ENCODE results near the gene SLC43A2.
A peak's percentile ranks its signal among the peaks of the same experiment; 100 is the strongest.

Gene SLC43A2

DNA sequence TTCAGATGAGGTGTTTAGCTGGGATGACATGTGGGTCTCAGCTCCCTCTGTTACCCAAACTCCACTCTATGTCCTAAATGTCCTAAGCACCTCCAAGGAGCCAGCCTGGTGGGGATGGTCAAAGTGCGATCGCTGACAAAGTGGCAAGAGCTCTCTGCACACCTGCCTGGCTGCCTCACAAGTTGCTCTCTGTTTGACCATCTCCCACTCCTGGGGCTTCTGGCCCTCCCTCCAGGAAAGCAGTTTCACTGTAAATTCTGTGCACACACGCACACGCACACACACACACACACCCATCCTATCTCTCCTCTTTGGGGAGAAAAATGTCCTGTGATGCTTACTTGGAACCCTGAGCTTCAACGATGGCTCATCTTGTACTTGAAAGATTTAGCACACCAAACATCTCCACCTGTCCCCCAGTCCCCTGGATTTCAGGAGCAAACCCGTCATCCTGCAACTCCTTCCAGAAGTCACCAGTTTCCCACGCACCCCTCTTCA, 67.7 kb downstream of the SLC43A2 start:
- Histone ChIP-seq H3K4me3 (ENCODE audit: low read depth, low read length) (peak overlapping the region; percentile 0), H3K36me3 (ENCODE audit: control insufficient read depth in 2 of 2, insufficient read depth in 1 of 2, low read length in 2 of 2) (peaks cover 10 to 30% of the 10 kb centered on the region in 2 experiments; a peak in 2 of 3 replicates), H3K9me3 (ENCODE audit: control insufficient read depth, insufficient read depth, low read depth, low read length) (no peaks in the 10 kb centered on the region), H3K4me1 (ENCODE audit: control insufficient read depth, insufficient read depth, low read length) (peaks cover 6% of the 10 kb centered on the region), H3K27ac (ENCODE audit: extremely low read depth, low read depth, low read length) (no peak overlapping the region)
- TF ChIP-seq ZBTB21 (tag by site-specific recombination; IDR thresholded peaks at IDR 0.05) (no peak), TCF7L2 (IDR thresholded peaks at IDR 0.05; ENCODE audit: borderline replicate concordance, low read depth, low read length) (no peak), ZNF843 (tag by site-specific recombination; IDR thresholded peaks at IDR 0.05) (no peak), KLF10 (tag by site-specific recombination; IDR thresholded peaks at IDR 0.05) (no peak), OSR2 (tag by site-specific recombination; IDR thresholded peaks at IDR 0.05) (no peak), ZNF335 (tag by site-specific recombination; conservative IDR thresholded peaks at IDR 0.05) (no peak), HOXA7 (CRISPR knock-in tag; IDR thresholded peaks at IDR 0.05; ENCODE audit: borderline replicate concordance) (no peak), ZNF585B (tag by site-specific recombination; IDR thresholded peaks at IDR 0.05) (no peak), ZNF629 (tag by site-specific recombination; IDR thresholded peaks at IDR 0.05) (no peak), ZFHX2 (tag by site-specific recombination; conservative IDR thresholded peaks at IDR 0.05) (no peak), GLIS1 (tag by site-specific recombination; IDR thresholded peaks at IDR 0.05) (no peak), ZNF266 (tag by site-specific recombination; IDR thresholded peaks at IDR 0.05; ENCODE audit: low read depth) (no peak), ZNF211 (tag by site-specific recombination; IDR thresholded peaks at IDR 0.05; ENCODE audit: low read depth) (no peak), ZEB2 (tag by site-specific recombination; IDR thresholded peaks at IDR 0.05) (no peak)
- TF ChIP-seq, protein P1, sequence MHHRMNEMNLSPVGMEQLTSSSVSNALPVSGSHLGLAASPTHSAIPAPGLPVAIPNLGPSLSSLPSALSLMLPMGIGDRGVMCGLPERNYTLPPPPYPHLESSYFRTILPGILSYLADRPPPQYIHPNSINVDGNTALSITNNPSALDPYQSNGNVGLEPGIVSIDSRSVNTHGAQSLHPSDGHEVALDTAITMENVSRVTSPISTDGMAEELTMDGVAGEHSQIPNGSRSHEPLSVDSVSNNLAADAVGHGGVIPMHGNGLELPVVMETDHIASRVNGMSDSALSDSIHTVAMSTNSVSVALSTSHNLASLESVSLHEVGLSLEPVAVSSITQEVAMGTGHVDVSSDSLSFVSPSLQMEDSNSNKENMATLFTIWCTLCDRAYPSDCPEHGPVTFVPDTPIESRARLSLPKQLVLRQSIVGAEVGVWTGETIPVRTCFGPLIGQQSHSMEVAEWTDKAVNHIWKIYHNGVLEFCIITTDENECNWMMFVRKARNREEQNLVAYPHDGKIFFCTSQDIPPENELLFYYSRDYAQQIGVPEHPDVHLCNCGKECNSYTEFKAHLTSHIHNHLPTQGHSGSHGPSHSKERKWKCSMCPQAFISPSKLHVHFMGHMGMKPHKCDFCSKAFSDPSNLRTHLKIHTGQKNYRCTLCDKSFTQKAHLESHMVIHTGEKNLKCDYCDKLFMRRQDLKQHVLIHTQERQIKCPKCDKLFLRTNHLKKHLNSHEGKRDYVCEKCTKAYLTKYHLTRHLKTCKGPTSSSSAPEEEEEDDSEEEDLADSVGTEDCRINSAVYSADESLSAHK (tag by site-specific recombination; IDR thresholded peaks at IDR 0.05), result 0 out of 2 replicates have a peak, but pooled peaks have one; percentile 9
- TF ChIP-seq, protein P2, sequence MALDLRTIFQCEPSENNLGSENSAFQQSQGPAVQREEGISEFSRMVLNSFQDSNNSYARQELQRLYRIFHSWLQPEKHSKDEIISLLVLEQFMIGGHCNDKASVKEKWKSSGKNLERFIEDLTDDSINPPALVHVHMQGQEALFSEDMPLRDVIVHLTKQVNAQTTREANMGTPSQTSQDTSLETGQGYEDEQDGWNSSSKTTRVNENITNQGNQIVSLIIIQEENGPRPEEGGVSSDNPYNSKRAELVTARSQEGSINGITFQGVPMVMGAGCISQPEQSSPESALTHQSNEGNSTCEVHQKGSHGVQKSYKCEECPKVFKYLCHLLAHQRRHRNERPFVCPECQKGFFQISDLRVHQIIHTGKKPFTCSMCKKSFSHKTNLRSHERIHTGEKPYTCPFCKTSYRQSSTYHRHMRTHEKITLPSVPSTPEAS (tag by site-specific recombination; IDR thresholded peaks at IDR 0.05), result peak; percentile 58
- ChIA-PET CTCF (interaction anchor here (0.5 to 1.5 kb wide), 5 partner anchors 14 to 230 kb away, joined by 3 to 6 read pairs (median 6); no protein-coding TSS in a partner anchor), POLR2A (interaction anchor here (0.5 to 1.2 kb wide), 2 partner anchors 153 to 161 kb away, joined by 3 to 6 read pairs; partner anchors contain the start of gene YWHAE)

DNA sequence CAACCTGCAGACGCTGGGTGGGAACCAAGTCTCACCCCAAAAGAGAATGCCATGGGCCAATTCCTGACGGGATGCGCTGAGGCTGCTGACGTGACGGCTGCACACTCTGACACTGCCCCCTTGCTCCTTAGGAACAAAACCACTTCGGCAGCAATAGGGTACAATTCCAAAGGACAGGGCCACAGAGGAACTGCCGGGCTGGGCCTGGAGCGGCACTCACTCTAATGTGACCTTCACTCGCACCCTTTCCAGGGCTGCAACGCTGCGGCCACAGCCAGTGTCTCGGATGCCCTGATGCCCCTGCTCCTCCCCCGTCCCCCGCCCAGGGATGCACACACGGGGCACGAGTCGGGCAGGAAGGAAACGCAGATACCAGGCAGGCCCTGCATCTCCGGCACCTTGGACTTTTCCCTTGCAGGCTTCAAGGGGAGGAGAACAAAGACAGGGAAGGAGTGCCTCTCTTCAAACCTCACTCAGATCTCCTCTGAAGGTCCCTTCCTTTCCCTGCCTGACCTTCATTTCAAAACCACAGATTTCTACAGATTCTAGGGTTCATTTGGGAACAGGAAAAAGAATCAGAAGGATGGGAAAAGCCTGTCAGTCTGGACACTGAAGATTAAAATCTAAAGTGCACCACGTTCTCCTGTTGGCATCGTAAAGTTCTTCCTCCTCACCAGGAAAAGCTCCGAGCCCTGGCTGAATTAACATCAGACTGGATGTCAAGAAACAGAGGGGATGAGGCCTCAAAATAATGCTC, 68.4 kb downstream of the SLC43A2 start:
- H3K4me3 ChIP-seq (ENCODE audit: low read depth, low read length), result no peak overlapping the region
- POLR2A ChIA-PET, result interaction anchor here (0.5 to 1.2 kb wide), 2 partner anchors 154 to 160 kb away, joined by 3 to 6 read pairs; partner anchors contain the start of gene YWHAE
- peaks cover 6% of the 10 kb centered on the region for H3K4me1 ChIP-seq (ENCODE audit: control insufficient read depth, insufficient read depth, low read length)
- peaks cover 10 to 37% of the 10 kb centered on the region in 2 experiments; a peak in 2 of 3 replicates for H3K36me3 ChIP-seq (ENCODE audit: control insufficient read depth in 2 of 2, insufficient read depth in 1 of 2, low read length in 2 of 2)
- H3K27ac ChIP-seq (ENCODE audit: extremely low read depth, low read depth, low read length), result no peak overlapping the region
- CTCF ChIA-PET, result interaction anchor here (0.5 to 2.8 kb wide), 6 partner anchors 14 to 229 kb away, joined by 3 to 10 read pairs (median 6); no protein-coding TSS in a partner anchor
- no peaks in the 10 kb centered on the region for H3K9me3 ChIP-seq (ENCODE audit: control insufficient read depth, insufficient read depth, low read depth, low read length)
- TF ChIP-seq, protein P3, sequence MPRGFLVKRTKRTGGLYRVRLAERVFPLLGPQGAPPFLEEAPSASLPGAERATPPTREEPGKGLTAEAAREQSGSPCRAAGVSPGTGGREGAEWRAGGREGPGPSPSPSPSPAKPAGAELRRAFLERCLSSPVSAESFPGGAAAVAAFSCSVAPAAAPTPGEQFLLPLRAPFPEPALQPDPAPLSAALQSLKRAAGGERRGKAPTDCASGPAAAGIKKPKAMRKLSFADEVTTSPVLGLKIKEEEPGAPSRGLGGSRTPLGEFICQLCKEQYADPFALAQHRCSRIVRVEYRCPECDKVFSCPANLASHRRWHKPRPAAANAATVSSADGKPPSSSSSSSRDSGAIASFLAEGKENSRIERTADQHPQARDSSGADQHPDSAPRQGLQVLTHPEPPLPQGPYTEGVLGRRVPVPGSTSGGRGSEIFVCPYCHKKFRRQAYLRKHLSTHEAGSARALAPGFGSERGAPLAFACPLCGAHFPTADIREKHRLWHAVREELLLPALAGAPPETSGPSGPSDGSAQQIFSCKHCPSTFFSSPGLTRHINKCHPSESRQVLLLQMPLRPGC (tag by site-specific recombination; IDR thresholded peaks at IDR 0.05), result no peak
- no peak for TF ChIP-seq GLIS2 (tag by site-specific recombination; IDR thresholded peaks at IDR 0.05)
- no peak for TF ChIP-seq ZNF146 (tag by site-specific recombination; IDR thresholded peaks at IDR 0.05)
- no peak for TF ChIP-seq ZNF658 (tag by site-specific recombination; IDR thresholded peaks at IDR 0.05)
- TF ChIP-seq FEZF1 (tag by site-specific recombination; IDR thresholded peaks at IDR 0.05), result no peak
- TF ChIP-seq ZNF624 (tag by site-specific recombination; IDR thresholded peaks at IDR 0.05), result no peak
- TF ChIP-seq ZNF169 (tag by site-specific recombination; IDR thresholded peaks at IDR 0.05), result no peak
- no peak for TF ChIP-seq ZNF701 (tag by site-specific recombination; IDR thresholded peaks at IDR 0.05)
- no peak for TF ChIP-seq ZNF19 (tag by site-specific recombination; IDR thresholded peaks at IDR 0.05; ENCODE audit: low read depth)
- TF ChIP-seq, protein P4, sequence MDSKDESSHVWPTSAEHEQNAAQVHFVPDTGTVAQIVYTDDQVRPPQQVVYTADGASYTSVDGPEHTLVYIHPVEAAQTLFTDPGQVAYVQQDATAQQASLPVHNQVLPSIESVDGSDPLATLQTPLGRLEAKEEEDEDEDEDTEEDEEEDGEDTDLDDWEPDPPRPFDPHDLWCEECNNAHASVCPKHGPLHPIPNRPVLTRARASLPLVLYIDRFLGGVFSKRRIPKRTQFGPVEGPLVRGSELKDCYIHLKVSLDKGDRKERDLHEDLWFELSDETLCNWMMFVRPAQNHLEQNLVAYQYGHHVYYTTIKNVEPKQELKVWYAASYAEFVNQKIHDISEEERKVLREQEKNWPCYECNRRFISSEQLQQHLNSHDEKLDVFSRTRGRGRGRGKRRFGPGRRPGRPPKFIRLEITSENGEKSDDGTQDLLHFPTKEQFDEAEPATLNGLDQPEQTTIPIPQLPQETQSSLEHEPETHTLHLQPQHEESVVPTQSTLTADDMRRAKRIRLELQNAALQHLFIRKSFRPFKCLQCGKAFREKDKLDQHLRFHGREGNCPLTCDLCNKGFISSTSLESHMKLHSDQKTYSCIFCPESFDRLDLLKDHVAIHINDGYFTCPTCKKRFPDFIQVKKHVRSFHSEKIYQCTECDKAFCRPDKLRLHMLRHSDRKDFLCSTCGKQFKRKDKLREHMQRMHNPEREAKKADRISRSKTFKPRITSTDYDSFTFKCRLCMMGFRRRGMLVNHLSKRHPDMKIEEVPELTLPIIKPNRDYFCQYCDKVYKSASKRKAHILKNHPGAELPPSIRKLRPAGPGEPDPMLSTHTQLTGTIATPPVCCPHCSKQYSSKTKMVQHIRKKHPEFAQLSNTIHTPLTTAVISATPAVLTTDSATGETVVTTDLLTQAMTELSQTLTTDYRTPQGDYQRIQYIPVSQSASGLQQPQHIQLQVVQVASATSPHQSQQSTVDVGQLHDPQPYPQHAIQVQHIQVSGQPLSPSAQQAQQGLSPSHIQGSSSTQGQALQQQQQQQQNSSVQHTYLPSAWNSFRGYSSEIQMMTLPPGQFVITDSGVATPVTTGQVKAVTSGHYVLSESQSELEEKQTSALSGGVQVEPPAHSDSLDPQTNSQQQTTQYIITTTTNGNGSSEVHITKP (tag by site-specific recombination; IDR thresholded peaks at IDR 0.05), result no peak
- TF ChIP-seq ZNF366 (tag by site-specific recombination; conservative IDR thresholded peaks at IDR 0.05), result no peak
